HepG2 (cell line): ENCODE results near the gene VSTM1.

Experiments used
- BCL3 ChIP-seq: sonication (generic); formaldehyde crosslinking; IDR thresholded peaks from 2 replicates; pipeline ENCODE4 v1.5.1; 2020; ENCODE audit warnings: mild to moderate bottlenecking, missing genetic modification reagents, moderate library complexity
- BHLHE40 ChIP-seq: IDR thresholded peaks from 2 replicates; pipeline ENCODE4 v1.6.1; 2011; ENCODE audit warnings: low read length, improper control_type of control experiment
- CTCF ChIP-seq: sonication (generic); formaldehyde crosslinking; IDR thresholded peaks from 2 replicates; pipeline ENCODE4 v1.5.0; 2020; ENCODE audit warnings: mild to moderate bottlenecking, missing genetic modification reagents, moderate library complexity
- E2F5 ChIP-seq: sonication (generic); formaldehyde crosslinking; conservative IDR thresholded peaks from 2 replicates; pipeline ENCODE4 v1.4.0; 2020; ENCODE audit warnings: missing genetic modification reagents
- FOXO1 ChIP-seq: sonication (generic); formaldehyde crosslinking; IDR thresholded peaks from 2 replicates; pipeline ENCODE4 v1.4.0; 2020; ENCODE audit warnings: missing genetic modification reagents
- HNRNPLL ChIP-seq: fragments of 200-400 bp; formaldehyde crosslinking; IDR thresholded peaks from 2 replicates; pipeline ENCODE4 v1.6.1; 2017; ENCODE audit warnings: mild to moderate bottlenecking, low read depth, low read length; ENCODE audit not compliant: poor library complexity, severe bottlenecking
- RAD21 ChIP-seq: fragments of 450-650 bp; formaldehyde crosslinking; IDR thresholded peaks from 2 replicates; pipeline ENCODE4 v1.5.0; 2020; ENCODE audit warnings: mild to moderate bottlenecking
- SRSF9 ChIP-seq: fragments of 200-400 bp; formaldehyde crosslinking; IDR thresholded peaks from 2 replicates; pipeline ENCODE4 v1.6.1; 2018; ENCODE audit warnings: borderline replicate concordance, mild to moderate bottlenecking, low read depth, low read length; ENCODE audit not compliant: insufficient read depth, poor library complexity, severe bottlenecking
- TCF7 ChIP-seq: sonication (generic); IDR thresholded peaks from 2 replicates; pipeline ENCODE4 v1.6.1; 2016; ENCODE audit warnings: antibody characterized with exemption, low read depth
- ZNF274 ChIP-seq: sonication (generic); formaldehyde crosslinking; IDR thresholded peaks from 2 replicates; pipeline ENCODE4 v1.5.1; 2020; ENCODE audit warnings: mild to moderate bottlenecking, missing genetic modification reagents
- ZNF276 ChIP-seq: sonication (generic); formaldehyde crosslinking; IDR thresholded peaks from 2 replicates; pipeline ENCODE4 v1.4.0; 2020; ENCODE audit warnings: mild to moderate bottlenecking, low read depth, missing genetic modification reagents
- ZNF558 ChIP-seq: sonication (generic); formaldehyde crosslinking; IDR thresholded peaks from 2 replicates; pipeline ENCODE4 v1.9.0; 2022; ENCODE audit warnings: mild to moderate bottlenecking, missing genetic modification reagents, borderline replicate concordance

- TF ChIP-seq ZNF558 (CRISPR knock-in tag) (no peak), RAD21 (CRISPR knock-in tag) (no peak), BCL3 (CRISPR knock-in tag) (no peak), CTCF (CRISPR knock-in tag) (no peak), SRSF9 (no peak), HNRNPLL (no peak), BHLHE40 (no peak), ZNF274 (CRISPR knock-in tag) (no peak), TCF7 (no peak), ZNF276 (CRISPR knock-in tag) (no peak), E2F5 (CRISPR knock-in tag) (no peak), FOXO1 (CRISPR knock-in tag) (no peak)
These were observed 5.8 kb upstream of the VSTM1 start for GRCh38 chr19:54069470-54069869.
